ENCODE data around the gene LRFN4.

The LRFN4 gene

GRCh38 chr11:66889960-66890359 is 33.1 kb downstream of the LRFN4 start:
- DNase-seq (ENCODE audit: low spot score): no peak

- DNase-seq (ENCODE audit: low spot score): no peak
These were observed 35.2 kb downstream of the LRFN4 start for GRCh38 chr11:66891851-66892660.

GRCh38 chr11:66892911-66893310 is 36.0 kb downstream of the LRFN4 start:
- DNase-seq (ENCODE audit: low spot score): no peak

GRCh38 chr11:66894141-66894540 is 37.3 kb downstream of the LRFN4 start:
- DNase-seq (ENCODE audit: low spot score): no peak

- no peak for DNase-seq (ENCODE audit: low spot score)
These were observed 45.1 kb downstream of the LRFN4 start for GRCh38 chr11:66901964-66902390.

- DNase-seq (ENCODE audit: low spot score): no peak
These were observed 45.8 kb downstream of the LRFN4 start for GRCh38 chr11:66902486-66903177.

- no peak for DNase-seq (ENCODE audit: low spot score)
These were observed 47.2 kb downstream of the LRFN4 start for GRCh38 chr11:66904055-66904454.

GRCh38 chr11:66904561-66904960 is 47.7 kb downstream of the LRFN4 start:
- DNase-seq (ENCODE audit: low spot score): no peak

- no peak for DNase-seq (ENCODE audit: low spot score)
These were observed 48.2 kb downstream of the LRFN4 start for GRCh38 chr11:66904981-66905521.

- no peak for DNase-seq (ENCODE audit: low spot score)
These were observed 48.8 kb downstream of the LRFN4 start for GRCh38 chr11:66905631-66906030.

- DNase-seq (ENCODE audit: low spot score): no peak
These were observed 49.3 kb downstream of the LRFN4 start for GRCh38 chr11:66906061-66906733.

- no peak for DNase-seq (ENCODE audit: low spot score)
These were observed 51.1 kb downstream of the LRFN4 start for GRCh38 chr11:66907751-66908630.

GRCh38 chr11:66909181-66909580 is 52.3 kb downstream of the LRFN4 start:
- DNase-seq (ENCODE audit: low spot score): no peak

GRCh38 chr11:66910016-66910415 is 53.2 kb downstream of the LRFN4 start:
- DNase-seq (ENCODE audit: low spot score): no peak
